ENCODE measurements around the gene SLC35F3. TPM values are rescaled to one million over a fixed set of nuclear protein-coding genes. Genes with fewer than 3 reads are reported as not detected.

SLC35F3 gene
- total RNA-seq, 2 experiments from 2014 or later = 0.08 TPM; not detected in 1

DNA sequence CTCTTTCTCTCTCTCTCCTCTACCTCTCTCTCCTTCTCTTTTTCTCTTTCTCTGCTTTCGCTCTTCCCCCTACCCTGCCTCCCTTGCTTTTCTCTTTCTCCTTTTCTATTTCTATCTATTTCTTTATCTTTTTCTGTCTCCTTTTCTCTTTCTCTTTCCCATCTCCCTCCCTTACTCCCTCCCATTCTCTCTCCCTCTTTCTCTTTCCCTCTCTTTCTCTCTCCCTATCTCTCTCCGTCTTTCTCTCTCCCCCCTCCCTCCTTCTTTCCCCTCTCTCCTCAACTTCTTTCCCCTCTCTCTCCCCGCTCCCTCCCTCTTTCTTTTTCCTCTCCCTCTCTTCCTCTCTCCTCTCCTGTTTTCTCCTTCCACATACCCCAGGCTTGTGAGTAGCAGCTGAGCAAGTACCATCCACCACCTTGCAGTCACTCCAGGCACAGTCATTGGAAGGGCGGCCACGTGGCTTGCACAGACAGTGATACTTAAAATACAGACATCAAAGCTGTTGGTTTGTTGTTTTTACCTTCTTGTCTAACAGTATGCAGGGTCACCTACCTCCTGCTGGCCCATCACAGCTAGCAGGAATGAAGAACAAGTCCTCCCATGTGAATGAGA, 259.7 kb downstream of the SLC35F3 start:
- CTCF ChIA-PET = interaction anchor here (0.6 to 0.7 kb wide), 2 partner anchors 24 to 1968 kb away, joined by 3 read pairs; no protein-coding TSS in a partner anchor
- intact Hi-C loops (cut with DNase I, micrococcal nuclease) = no loop called here
- Histone ChIP-seq H3K9me3 (ENCODE audit: control insufficient read depth in 1 of 2, insufficient read depth in 1 of 2, low read length in 2 of 2) (no peaks in the 10 kb centered on the region), H3K27ac (ENCODE audit: low read depth in 1 of 2, low read length in 2 of 2) (no peak overlapping the region), H3K27me3 (ENCODE audit: control insufficient read depth in 1 of 2, insufficient read depth in 2 of 2, low read length in 2 of 2) (no peaks in the 10 kb centered on the region), H3K36me3 (ENCODE audit: insufficient read depth, low read length) (no peaks in the 10 kb centered on the region), H3K4me1 (ENCODE audit: insufficient read depth, low read length) (no peaks in the 10 kb centered on the region), H3K4me3 (ENCODE audit: low read length) (no peak overlapping the region)
- ATAC-seq (ENCODE audit: poor library complexity) = no peak
- H3K27ac Mint-ChIP-seq = no peak overlapping the region
- H3K4me3 Mint-ChIP-seq = no peak overlapping the region
- H3K4me1 Mint-ChIP-seq (ENCODE audit: low read depth) = no peaks in the 10 kb centered on the region
- POLR2A ChIA-PET = no interaction called here
- no peaks in the 10 kb centered on the region for H3K9me3 Mint-ChIP-seq
- no peaks in the 10 kb centered on the region for H3K27me3 Mint-ChIP-seq
- TF ChIP-seq, protein P1, sequence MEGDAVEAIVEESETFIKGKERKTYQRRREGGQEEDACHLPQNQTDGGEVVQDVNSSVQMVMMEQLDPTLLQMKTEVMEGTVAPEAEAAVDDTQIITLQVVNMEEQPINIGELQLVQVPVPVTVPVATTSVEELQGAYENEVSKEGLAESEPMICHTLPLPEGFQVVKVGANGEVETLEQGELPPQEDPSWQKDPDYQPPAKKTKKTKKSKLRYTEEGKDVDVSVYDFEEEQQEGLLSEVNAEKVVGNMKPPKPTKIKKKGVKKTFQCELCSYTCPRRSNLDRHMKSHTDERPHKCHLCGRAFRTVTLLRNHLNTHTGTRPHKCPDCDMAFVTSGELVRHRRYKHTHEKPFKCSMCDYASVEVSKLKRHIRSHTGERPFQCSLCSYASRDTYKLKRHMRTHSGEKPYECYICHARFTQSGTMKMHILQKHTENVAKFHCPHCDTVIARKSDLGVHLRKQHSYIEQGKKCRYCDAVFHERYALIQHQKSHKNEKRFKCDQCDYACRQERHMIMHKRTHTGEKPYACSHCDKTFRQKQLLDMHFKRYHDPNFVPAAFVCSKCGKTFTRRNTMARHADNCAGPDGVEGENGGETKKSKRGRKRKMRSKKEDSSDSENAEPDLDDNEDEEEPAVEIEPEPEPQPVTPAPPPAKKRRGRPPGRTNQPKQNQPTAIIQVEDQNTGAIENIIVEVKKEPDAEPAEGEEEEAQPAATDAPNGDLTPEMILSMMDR (IDR thresholded peaks at IDR 0.05) = no peak
- no peak for DNase-seq
- H3K36me3 Mint-ChIP-seq (ENCODE audit: low read depth) = no peaks in the 10 kb centered on the region

DNA sequence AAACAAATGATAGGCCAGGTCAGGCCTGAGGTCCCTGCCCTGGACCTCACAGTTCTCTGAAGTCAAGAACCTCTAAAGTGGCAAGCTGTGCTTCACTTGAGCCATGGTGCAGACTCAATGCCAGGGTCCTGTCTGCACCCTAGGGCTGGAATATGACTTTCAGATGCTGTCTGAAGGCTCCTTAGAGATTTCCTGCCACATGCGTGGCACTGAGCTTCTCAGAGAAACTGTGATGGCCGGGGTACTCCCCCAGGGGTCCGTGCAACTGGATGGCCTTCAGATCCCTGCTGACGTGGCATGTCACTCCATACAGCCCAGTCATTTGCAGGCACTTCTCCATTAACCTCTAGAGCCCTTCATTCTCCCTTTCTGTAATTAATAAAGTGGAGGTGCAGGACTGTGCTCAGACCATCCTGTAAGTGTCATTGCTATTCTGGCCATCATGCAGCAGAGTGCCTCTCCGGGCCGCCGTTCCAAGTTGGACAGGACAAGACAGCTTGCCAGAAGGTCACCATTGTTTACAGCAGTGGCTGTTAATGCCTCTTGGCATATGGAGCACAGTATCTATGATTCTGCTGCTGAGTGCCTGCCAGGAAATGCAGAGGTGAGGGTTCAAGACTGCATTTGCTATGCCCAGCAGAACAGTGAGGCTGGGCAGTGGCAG, 263.7 kb downstream of the SLC35F3 start:
- CTCF ChIA-PET = no interaction called here
- TF ChIP-seq, protein P1 (IDR thresholded peaks at IDR 0.05) = no peak
- Mint-ChIP-seq H3K4me1 (ENCODE audit: low read depth) (peaks cover 13% of the 10 kb centered on the region), H3K9me3 (no peaks in the 10 kb centered on the region), H3K27ac (no peak overlapping the region), H3K27me3 (no peaks in the 10 kb centered on the region), H3K36me3 (ENCODE audit: low read depth) (no peaks in the 10 kb centered on the region), H3K4me3 (no peak overlapping the region)
- H3K27me3 ChIP-seq (ENCODE audit: control insufficient read depth in 1 of 2, insufficient read depth in 2 of 2, low read length in 2 of 2) = no peaks in the 10 kb centered on the region
- POLR2A ChIA-PET = interaction anchor here (0.6 kb wide), 1 partner anchor 35 kb away, joined by 3 read pairs; no protein-coding TSS in a partner anchor
- intact Hi-C loops (cut with DNase I, micrococcal nuclease) = no loop called here
- no peak overlapping the region for H3K27ac ChIP-seq (ENCODE audit: low read depth in 1 of 2, low read length in 2 of 2)
- DNase-seq (no peak), ATAC-seq (ENCODE audit: poor library complexity) (no peak)
- H3K4me3 ChIP-seq (ENCODE audit: low read length) = no peak overlapping the region
- H3K36me3 ChIP-seq (ENCODE audit: insufficient read depth, low read length) = no peaks in the 10 kb centered on the region
- peaks cover 15% of the 10 kb centered on the region for H3K4me1 ChIP-seq (ENCODE audit: insufficient read depth, low read length)
- no peaks in the 10 kb centered on the region for H3K9me3 ChIP-seq (ENCODE audit: control insufficient read depth in 1 of 2, insufficient read depth in 1 of 2, low read length in 2 of 2)

DNA sequence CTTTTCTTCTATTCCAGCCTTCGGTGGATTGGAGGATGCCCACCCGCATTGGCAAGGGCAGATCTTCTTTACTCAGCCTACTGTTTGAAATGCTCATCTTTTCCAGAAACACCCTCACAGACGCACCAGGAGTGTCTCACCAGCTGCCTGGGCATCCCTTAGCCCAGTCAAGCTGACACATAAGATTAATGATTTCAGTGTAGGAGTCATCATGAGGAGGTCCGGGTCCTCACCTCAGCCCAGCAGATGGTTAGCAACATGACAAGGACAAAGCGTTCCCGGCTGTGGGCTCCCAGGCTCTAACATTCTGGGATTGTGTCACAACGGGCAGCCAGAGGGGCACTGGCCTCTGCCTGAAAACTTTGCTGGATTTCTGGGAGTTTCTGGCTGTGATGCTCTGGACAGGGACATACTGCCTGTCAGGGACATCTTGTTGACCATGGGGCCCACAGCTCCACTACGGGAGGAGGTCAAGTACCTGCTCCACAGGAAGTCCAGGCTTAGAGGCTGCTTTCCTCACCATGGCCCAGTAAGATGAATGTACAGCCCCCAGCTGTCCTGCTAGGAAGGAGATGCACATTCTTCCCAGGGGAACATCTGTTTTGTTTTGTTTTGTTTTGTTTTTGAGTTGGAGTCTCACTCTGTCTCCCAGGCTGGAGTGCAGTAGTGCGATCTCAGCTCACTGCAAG, 264.8 kb downstream of the SLC35F3 start:
- POLR2A ChIA-PET = no interaction called here
- H3K9me3 ChIP-seq (ENCODE audit: control insufficient read depth in 1 of 2, insufficient read depth in 1 of 2, low read length in 2 of 2) = no peaks in the 10 kb centered on the region
- no peak for DNase-seq
- H3K27me3 ChIP-seq (ENCODE audit: control insufficient read depth in 1 of 2, insufficient read depth in 2 of 2, low read length in 2 of 2) = no peaks in the 10 kb centered on the region
- intact Hi-C loops (cut with DNase I, micrococcal nuclease) = no loop called here
- peaks cover 13% of the 10 kb centered on the region for H3K4me1 Mint-ChIP-seq (ENCODE audit: low read depth)
- H3K4me1 ChIP-seq (ENCODE audit: insufficient read depth, low read length) = peaks cover 15% of the 10 kb centered on the region
- TF ChIP-seq, protein P1 (IDR thresholded peaks at IDR 0.05) = no peak
- H3K36me3 Mint-ChIP-seq (ENCODE audit: low read depth) = no peaks in the 10 kb centered on the region
- CTCF ChIA-PET = no interaction called here
- H3K9me3 Mint-ChIP-seq = no peaks in the 10 kb centered on the region
- H3K4me3 Mint-ChIP-seq = no peak overlapping the region
- no peaks in the 10 kb centered on the region for H3K27me3 Mint-ChIP-seq
- no peaks in the 10 kb centered on the region for H3K36me3 ChIP-seq (ENCODE audit: insufficient read depth, low read length)
- no peak for ATAC-seq (ENCODE audit: poor library complexity)
- H3K4me3 ChIP-seq (ENCODE audit: low read length) = no peak overlapping the region
- H3K27ac Mint-ChIP-seq = no peak overlapping the region
- H3K27ac ChIP-seq (ENCODE audit: low read depth in 1 of 2, low read length in 2 of 2) = no peak overlapping the region

Measured in CD4-positive, alpha-beta T cell (primary cell).